CD4-positive, alpha-beta T cell treated with Interleukin-2 at 100 ng/mL for 4 hours (primary cell): ENCODE data around the gene RABGAP1L.
"Not testable (repeated sequence)": the region's sequence is repeated elsewhere in the genome, so short reads cannot be mapped to it uniquely, and the experiment has no call there.

Experiments used
- DNase-seq: peaks from one replicate; pipeline ENCODE4 v3.0.0-alpha.2; 2020; ENCODE audit warnings: low spot score

Gene RABGAP1L

DNA sequence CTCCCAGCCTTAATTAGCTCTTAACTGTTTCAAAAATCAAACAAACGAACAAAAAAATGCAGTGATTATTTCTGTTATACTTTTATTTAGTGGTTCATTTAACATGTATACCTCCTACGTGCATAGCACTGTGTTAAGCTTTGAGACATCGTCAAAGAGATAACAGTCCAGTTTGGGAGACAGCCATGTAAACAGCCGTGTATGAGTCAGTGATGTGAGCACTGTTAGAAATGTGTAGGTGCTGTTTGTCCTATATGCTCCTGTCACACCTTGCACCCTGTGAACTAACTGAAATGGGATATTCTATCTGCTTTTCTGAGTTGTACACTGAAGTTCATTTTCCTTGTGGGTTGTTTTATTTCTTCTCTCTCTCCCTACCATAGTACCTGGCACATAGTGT, 730.7 kb downstream of the RABGAP1L start:
- no peak for DNase-seq

GRCh38 chr1:174892016-174892415, 732.7 kb downstream of the RABGAP1L start:
- no peak for DNase-seq

DNA sequence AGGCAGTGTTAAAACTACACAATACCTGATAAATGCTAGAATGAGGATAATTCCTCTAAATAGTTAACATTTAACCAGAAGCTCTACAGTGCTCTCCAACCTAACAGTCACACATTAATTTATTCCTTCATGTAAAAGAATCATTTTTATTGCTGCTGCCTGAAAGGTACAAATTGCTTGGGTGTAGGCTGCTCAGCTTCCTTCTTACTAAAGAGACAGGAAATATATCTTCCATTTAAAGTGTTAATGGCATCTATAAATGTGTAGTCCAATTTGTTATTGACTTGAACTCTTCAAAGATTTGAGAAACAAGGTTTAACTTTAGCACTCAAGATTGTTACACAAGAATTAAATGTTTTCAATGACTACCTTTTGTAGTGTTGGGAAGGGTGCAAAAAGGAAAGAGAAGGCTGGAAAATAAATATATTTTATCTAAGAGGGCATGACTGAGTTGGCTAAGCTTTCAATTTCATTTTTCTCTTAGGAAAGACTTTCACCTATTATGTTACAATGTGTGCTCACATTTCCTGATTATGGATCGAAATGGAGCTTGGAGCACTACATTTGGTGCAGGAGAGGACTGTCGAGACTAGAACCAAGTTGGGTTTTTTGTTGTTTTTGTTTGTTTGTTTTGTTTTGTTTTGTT, 734.9 kb downstream of the RABGAP1L start:
- DNase-seq: no peak

GRCh38 chr1:174895610-174896009, 736.3 kb downstream of the RABGAP1L start:
- DNase-seq: not testable (repeated sequence)

DNA sequence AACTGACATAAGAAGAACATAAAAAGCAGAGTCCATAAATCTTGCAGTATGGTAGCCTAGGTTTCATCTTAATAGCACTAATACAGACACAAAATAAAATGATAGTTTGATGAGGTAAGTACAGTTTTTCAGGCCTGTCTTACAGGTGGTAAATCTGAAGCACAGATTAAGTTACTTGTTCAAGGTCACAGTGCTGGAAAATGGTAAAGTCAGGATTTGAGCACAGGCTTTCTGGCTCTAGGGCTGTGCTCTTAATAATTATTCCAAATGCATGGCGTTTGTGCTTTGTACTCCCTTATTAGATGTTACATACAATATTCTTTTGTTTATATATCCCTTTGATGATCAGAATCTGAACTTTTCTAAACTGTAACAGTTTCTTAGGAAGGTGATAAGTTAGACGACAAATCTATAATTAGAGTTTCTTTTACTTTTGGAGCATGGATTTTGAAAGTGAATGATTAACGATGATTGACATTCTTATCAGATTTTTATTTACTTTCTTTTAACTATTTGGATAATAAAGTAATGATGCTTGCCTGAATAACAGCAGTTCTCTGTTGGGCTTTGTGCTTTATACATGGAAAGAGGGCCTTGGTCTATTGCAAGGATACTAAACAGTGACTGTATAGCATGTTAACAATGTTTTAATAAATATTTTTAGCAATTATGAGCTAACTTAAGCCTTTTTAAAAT, 738.9 kb downstream of the RABGAP1L start:
- no peak for DNase-seq

GRCh38 chr1:174900317-174900716, 741.0 kb downstream of the RABGAP1L start:
- DNase-seq: no peak

- DNase-seq: no peak
Measured at GRCh38 chr1:174902531-174903099, 743.3 kb downstream of the RABGAP1L start.

- DNase-seq: no peak
Measured at GRCh38 chr1:174911606-174912005, 752.3 kb downstream of the RABGAP1L start.

- DNase-seq: no peak
Measured at GRCh38 chr1:174912264-174912663, 752.9 kb downstream of the RABGAP1L start.

DNA sequence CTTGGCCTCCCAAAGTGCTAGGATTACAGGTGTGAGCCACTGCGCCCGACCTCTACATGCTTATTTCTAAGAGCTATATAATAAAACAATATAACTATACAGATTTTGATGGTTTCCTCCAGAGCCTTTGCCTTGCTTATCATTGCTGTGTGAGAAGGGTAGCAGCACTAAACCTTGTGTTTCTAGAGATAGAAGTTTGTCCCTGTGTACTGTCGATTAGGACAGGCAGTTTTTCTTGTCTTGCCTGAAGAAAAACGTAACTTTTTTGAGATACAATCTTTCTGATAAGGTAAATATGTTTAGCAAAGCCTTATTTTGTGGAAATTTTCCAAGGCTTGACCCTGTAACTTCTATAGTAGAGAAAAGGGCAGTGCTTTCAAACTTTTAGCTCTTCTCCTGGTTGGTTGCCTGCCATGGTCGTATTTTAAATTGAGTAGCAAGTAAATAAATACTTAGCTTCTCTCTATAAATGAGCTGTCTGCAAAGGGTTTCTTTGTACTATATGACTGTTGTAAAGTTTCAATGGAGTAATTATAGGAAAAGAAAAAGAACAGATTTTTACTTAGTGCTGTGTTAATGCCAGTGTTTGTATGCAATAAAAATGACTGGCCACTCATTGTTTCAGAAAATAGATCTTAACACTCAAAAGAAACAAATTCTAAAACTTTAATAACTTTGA, 754.0 kb downstream of the RABGAP1L start:
- DNase-seq: no peak

- no peak for DNase-seq
Measured at GRCh38 chr1:174914991-174915390, 755.7 kb downstream of the RABGAP1L start.

GRCh38 chr1:174916846-174917245, 757.5 kb downstream of the RABGAP1L start:
- DNase-seq: peak; percentile 8

- DNase-seq: no peak
Measured at GRCh38 chr1:174920093-174920492, 760.8 kb downstream of the RABGAP1L start.

- no peak for DNase-seq
Measured at GRCh38 chr1:174922121-174922520, 762.8 kb downstream of the RABGAP1L start.

GRCh38 chr1:174923820-174924219, 764.5 kb downstream of the RABGAP1L start:
- DNase-seq: no peak

- no peak for DNase-seq
Measured at GRCh38 chr1:174928541-174928940, 769.2 kb downstream of the RABGAP1L start.

DNA sequence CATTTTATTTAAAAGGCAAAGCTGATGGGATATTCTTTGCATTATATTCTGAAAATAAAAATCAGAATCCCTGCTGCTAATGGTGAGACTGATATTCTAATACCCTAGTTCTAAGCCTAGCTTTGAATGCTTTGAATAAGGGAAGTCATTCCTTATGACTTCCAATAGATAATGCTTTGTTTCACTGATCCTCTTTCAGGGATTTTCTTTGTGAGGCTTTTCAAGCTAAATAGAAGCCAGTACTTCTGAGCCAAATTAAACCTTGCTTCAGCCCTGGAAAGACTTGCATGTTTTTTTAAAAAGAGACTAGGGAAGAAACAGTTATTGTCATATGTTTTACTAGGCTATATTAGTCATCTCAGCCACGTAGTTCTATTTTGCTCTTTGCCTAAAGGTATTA, 771.9 kb downstream of the RABGAP1L start:
- no peak for DNase-seq

GRCh38 chr1:174932587-174932986, 773.3 kb downstream of the RABGAP1L start:
- no peak for DNase-seq

GRCh38 chr1:174935961-174936727, 776.8 kb downstream of the RABGAP1L start:
- DNase-seq: no peak

GRCh38 chr1:174938281-174939007, 779.1 kb downstream of the RABGAP1L start:
- DNase-seq: peak; percentile 9

GRCh38 chr1:174939775-174940545, 780.6 kb downstream of the RABGAP1L start:
- DNase-seq: no peak
